HFF-Myc (cell line): Measurements from ENCODE around the gene GLYAT.

Experiments
- DNase-seq: peaks from one replicate; pipeline ENCODE4 v3.0.0-alpha.2; 2011; ENCODE audit warnings: low read depth; ENCODE audit errors: extremely low read depth
- H3K4me3 ChIP-seq: replicated peaks from 2 replicates; pipeline ENCODE4 v1.5.1; 2011; ENCODE audit warnings: low read depth, mild to moderate bottlenecking, control low read depth, low read length
- CTCF ChIP-seq: IDR thresholded peaks from 2 replicates; pipeline ENCODE4 v1.5.1; 2012; ENCODE audit warnings: mild to moderate bottlenecking, low read depth, low read length, control low read depth; ENCODE audit errors: missing control alignments

The GLYAT gene

DNA sequence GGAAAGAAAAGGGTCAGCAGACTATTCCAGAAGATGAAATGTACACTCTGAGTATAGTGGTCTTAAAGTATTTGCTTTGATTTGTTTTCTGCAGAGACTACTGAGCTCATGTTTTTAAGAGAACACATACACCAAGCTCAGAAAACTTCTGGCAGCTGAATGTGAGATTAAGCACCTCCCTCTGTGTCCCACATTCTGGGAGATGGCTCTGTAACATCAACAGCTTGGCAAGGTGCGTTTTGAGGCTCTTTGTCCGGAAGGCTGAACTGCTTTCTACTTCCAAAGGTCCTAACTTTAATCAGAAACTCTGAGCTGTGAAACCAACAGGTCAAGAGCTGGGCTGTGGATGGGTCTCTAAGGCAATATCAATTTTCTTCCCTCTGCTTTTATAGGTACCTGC lies 36.4 kb upstream of the GLYAT start:
- no peak for TF ChIP-seq CTCF
- no peak for DNase-seq
- H3K4me3 ChIP-seq: no peak overlapping the region

GRCh38 chr11:58765078-58765477 lies 33.3 kb upstream of the GLYAT start:
- DNase-seq: no peak
- no peak overlapping the region for H3K4me3 ChIP-seq
- TF ChIP-seq CTCF: no peak

DNA sequence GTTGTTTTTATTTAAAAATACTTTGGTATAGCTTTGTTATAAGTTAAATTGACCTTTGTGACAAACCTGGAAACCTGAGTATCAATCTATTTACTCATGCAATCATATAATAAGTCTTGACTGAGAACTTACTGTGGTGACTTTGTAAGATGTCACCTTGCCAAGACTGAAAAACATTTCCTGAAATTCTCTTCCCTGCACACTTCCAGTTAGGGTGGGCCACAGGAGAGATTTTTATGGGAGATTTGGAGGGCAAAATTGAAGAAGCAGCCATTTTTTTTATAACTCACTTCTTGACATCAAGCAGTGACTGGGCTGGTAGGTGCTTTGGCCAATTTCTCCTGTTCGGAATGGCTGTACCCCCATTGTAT lies 31.4 kb upstream of the GLYAT start:
- TF ChIP-seq CTCF: no peak
- DNase-seq: no peak
- H3K4me3 ChIP-seq: no peak overlapping the region

GRCh38 chr11:58762284-58763119 lies 30.8 kb upstream of the GLYAT start:
- no peak for TF ChIP-seq CTCF
- no peak overlapping the region for H3K4me3 ChIP-seq
- no peak for DNase-seq

- no peak for TF ChIP-seq CTCF
- DNase-seq: no peak
- no peak overlapping the region for H3K4me3 ChIP-seq
Observed at GRCh38 chr11:58757439-58757838, 25.7 kb upstream of the GLYAT start.

- TF ChIP-seq CTCF: no peak
- no peak for DNase-seq
- H3K4me3 ChIP-seq: no peak overlapping the region
Observed at GRCh38 chr11:58745705-58746364, 14.1 kb upstream of the GLYAT start.
